CD4-positive, alpha-beta T cell treated with Interleukin-12 subunit alpha and Interleukin-12 subunit beta, for 1 hour (primary cell): Measurements from ENCODE around the gene PAX5.

Experiments
- DNase-seq: peaks from one replicate; pipeline ENCODE4 v3.0.0-alpha.2; 2020

Gene PAX5

DNA sequence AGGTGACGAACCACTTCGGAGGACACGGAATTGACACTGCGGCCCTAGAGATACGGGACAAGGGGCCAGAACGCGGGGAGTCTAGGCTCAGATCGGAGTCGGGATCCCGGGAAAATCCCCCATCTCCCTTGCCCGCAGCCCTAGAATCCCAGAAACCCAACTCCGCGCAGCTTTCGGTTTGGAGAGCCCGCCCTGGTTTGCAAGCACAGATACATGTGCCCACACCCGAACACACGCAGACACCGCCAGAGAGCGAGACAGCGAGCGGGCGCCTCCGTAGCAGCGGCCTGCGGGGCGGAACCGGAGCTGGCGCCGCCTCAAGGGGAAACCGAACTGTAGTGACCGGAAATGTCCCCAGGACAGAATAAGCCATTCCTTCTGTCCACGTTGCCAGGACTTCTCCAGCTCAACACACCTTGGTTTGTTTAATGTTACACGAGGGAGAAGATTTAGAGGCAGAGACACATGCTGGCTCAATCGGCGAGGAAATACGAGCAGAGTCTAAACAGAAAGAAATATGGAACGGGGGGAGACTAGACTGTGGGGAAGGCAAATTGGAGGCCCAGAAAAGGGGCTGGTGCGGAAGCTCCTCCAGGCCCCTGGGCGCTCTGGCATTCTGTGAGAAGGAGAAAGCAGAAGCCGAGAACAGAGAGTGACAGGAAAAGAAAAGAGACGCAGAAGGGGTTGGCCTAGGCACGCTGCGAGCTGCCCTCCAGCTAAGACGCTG lies 2.9 kb upstream of the PAX5 start:
- DNase-seq: peak; percentile 45

DNA sequence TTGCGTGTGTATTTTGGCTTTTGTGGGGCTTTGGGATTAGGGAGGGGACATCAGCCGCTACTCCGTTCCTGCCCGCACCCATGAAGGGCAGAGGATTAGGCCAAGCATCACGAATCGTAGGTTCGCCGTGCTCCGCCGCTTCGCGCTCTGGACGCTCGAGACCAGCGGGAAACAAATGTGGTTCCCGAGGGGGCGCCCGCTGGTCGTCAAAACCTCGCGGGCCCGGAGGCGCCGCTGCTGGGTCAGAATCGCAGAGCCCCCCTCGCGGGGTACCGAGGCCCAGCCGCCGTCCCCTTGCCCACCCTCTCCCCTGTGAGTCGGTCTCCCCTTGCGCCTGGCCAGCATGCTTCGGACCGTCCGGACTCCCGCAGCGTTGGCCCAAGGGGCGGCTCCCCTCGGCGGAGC lies 2.3 kb upstream of the PAX5 start:
- peak; percentile 8 for DNase-seq

DNA sequence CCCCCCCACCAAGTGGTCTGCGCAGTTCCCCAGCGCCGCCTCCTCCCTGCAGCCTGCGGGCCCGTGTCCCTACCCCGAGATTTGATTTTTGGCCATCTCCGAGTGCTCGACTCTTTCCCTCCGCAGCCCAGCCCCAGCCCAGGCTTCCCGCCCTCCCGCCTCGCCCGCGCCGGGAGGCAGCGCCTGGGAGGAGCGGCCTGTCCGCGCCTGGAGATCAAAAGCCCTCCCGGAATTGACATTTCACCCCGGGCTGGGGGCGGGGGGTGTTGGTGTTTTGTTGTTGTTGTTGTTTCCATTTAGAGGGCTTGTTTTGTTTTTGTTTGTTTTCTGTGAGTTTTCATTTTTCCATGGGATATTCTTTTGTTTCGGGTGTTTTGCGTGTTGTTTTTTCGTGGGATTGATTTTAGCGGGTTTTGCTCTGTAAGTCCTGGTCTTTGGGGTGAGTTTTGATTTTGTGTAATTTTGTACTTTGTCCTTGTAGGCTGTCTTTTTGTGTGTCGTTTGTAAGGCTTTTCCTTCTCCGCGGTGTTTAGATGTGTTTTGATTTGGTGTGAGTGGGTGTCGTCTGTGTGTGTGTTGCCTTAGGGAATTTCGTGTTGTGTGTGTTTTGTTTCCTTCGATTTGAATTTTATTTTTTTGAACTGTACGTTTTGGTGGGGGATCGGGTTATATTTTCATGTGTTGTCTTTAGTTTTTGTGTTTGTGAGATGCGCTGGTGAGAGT lies 1.7 kb upstream of the PAX5 start:
- no peak for DNase-seq

DNA sequence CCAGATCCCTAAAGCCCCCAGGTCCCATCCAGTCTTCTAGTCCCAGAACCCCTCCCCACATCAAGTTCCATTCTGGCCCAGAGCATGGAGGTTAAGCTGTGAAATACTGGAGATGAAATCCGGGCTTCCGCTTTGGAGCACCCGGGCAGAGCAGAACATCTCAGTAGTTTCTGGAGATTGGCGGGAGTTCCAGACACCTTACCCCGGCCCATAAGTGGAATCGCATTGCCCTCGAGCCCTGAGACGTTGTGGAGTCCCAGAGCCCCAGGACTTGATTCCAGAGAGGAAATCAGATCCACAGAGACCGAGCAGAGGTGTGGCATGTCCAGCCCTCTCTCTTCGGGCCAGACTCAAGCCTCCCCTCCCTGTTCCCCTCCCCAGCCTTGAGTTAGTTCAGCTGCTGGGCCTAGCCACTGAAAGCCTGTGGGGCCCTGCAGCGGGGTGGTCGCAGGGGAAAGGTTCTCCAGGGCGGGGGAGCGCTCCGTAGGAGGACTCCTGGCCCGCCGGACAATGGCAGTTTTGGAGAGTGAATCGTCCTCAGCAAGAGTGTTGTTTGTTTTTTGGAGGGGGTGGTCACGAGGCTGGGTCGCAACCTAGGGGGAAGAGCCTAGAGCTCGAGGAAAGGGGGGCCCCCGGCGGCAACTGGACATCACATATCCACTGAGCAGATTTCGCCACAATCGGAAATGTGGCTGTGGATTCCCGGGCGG lies 1.0 kb upstream of the PAX5 start:
- DNase-seq: no peak

DNA sequence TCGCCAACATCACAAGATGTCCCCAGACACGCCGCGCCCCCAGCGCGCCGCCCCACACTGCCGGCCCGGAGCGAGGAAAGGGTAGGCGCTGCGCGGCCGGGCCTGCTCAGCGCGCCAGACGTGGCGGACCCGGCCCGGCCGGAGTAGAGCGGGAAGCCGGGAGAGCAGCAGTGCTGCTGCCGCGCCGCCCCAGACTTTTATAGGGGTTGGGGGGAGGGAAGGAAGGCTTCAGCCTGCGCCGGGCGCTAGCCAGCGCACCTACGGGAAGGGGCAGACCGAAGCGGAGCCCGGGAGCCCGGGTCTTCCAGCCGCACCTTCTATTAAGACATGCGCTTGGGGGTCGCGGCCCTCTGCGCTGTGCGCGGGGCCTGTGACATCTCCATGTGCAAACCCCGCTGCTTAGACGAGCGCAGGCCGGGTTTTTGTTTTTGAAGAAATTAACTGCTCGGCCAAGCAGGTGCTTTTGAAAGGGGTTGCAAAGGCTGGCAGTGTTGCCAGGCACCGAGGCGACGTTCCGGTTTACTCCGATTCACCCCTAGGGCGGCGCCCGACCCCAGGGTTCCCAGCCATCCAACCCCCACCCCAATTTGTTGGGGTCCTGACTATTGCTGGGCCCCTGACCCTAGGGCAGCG lies 353 bp upstream of the PAX5 start:
- peak; percentile 23 for DNase-seq

DNA sequence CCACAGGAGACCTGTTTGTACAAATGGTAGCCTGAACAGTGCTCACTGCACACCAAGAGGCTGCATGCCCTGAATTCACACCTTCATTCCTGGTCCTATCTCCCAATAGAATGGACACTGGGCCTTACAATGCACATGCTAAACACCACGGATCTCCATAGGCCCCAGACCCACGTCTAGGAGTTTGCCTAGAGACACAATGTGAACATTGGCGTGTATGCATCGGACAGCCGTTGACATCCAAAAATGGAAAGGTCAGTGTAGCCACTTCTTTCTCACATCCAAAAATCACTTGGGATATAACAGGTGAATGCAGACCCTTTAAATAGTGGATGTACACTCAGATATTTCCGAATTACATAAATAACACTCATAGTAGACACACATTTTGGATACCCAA lies 927 bp downstream of the PAX5 start:
- DNase-seq: no peak

DNA sequence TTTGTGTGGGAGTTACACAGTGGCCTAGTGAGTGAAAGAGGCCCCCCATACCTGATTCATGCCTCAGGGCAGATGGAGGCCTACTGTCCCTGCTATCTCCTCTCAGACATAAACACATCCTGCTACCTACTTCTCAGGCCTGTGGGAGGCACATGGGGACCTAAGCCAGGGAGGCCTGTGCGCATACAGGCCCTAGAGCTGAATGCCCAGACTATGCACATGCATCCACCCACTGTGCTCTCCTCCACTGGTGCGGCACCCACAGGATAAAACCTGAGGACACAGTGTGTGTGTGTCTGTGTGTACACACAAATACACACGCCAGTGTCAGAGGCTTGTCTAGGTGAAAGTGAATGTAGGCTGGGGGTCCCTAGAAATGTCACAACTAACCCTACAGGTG lies 1.4 kb downstream of the PAX5 start:
- no peak for DNase-seq

DNA sequence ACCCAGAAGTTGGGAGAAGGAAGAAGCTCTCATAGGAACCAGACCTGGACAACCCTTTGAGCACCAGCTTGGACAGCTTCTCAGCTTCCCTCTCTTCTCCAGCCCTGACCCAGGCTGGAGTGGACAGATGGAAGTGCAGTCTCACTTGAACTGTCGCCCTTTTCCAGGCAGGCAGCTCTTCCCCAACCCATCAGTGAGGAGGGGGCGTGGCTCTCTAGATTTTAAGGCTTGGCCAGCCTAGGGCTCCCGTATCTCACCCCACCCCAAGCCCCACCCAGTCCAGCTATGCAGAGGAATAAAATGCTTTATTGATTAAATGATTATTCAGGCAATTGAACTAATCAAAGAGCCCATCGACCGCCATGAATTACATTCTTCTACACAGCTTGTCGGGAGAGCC lies 2.2 kb downstream of the PAX5 start:
- DNase-seq: no peak

DNA sequence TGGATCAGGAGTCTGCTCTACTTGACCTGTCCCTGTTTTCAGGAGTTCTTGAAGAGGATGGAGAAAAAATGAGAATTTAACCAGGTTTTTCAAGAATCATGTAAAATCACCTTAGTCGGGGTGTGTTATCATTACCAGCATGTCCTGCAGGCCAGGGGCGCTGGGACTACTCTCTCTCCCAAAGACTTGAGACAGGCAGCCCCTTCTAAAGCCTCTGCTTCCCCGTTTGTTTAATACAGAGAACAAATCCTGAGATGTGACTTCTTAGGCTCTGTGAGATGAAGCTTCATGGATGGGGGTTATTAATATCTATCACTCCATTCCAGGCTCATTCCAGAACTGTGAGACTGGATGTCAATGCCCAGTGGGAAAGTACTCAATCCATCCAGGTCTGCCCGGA lies 3.0 kb downstream of the PAX5 start:
- no peak for DNase-seq

DNA sequence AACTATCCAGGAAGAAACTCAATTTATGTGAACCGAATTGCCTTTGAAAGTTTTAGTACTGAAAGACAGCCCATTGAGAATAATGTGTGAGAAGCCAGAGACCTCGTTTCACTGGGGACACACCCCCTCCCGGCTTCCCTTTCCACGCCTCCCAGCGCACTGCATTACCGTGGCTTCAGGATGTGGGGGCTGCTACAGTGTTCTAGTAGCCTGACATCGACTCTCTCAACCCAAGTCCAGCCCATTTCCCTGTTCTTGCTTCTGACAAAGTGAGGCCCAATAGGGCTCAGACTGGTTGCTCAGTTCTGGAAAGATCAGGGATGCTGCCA lies 3.5 kb downstream of the PAX5 start:
- no peak for DNase-seq

DNA sequence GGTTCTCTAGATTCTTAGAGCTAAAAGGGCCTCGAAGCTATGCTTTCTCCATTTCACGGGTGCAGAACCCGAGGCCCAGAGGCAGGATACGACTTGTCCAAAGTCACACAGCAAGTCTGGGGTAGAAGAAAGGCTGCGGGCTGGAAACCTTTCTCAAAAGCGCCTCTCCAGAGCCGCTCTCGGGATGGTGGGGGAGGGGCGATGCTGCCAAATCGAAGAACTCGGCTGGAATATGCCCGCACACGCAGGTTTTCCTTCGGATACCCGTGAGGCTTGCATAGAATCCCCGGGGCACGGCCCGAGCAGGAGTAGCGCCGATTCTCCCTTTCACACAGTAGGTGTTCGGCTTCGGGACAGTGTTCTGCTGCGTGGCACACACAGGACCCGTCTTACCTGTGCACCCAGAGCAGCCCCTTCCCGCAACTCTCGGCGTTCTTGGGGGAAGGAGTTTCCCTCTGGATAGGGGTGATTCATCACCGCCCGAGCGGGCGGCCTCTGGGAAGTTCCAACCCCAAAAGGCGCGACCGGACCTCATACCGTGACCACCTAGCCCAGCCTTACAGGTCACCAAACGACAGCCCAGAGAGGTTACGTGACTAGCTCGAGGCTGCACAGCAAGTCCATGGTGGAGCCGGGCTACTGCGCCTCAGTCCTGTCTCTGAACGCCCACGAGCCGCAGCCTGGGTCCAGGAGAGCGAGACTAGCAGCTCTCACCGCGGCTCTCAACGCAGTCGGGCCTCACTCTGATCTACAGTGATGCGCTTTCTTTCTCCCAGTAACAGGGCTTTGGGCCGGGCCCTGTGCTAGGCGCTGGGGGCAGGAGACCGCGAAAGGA lies 4.1 kb downstream of the PAX5 start:
- no peak for DNase-seq

DNA sequence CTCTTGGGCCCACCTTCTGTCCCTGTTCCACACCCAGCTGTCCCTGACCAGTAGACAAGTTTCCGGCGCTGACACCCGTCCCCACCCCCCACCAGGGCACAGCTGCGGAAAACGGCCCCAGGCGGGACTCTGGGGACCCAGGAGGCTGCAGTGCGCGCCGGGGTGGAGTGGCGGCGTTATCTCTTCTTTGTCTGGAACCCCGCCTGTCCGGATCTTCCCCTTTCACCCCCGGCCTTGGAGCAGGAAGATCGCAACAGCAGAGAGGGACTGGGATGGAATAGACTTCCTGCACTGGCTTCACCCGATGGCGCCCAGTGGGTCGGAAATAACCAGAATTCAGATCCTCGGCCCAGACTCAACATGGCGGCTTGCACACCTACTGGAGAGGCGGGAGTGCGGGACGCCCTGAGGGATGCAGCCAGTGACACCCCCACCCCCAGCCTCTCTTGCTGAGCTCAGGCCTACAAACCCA lies 4.7 kb downstream of the PAX5 start:
- no peak for DNase-seq

DNA sequence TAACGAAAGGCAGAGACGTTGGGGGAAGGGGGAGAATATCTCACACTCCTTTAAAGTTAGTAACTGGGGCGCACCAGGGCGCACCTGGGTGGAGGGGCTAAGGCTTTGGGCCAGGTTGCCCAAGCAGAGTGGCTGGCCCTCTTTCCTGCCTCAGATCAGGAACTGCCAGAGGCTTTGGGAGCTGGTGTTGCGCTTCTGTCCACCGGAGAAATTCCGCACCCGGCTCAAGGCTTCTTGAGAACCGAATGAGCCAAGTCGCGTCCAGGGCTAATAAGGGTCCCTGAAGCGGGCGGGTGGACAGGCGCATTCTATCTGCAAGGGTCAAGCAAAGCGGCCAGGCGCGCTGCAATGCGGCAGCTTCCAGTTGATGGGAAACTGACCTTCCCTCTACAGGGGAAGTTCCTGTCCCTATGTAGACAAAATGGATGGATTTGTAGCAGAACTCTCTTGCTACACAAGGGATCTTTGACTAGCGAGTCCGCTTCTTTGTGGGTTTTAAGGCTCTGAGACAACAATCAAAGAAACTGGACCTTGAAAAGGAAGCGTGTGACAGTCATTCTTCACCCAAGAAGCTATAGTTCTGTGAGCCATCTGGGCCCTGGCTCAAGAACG lies 5.5 kb downstream of the PAX5 start:
- no peak for DNase-seq

DNA sequence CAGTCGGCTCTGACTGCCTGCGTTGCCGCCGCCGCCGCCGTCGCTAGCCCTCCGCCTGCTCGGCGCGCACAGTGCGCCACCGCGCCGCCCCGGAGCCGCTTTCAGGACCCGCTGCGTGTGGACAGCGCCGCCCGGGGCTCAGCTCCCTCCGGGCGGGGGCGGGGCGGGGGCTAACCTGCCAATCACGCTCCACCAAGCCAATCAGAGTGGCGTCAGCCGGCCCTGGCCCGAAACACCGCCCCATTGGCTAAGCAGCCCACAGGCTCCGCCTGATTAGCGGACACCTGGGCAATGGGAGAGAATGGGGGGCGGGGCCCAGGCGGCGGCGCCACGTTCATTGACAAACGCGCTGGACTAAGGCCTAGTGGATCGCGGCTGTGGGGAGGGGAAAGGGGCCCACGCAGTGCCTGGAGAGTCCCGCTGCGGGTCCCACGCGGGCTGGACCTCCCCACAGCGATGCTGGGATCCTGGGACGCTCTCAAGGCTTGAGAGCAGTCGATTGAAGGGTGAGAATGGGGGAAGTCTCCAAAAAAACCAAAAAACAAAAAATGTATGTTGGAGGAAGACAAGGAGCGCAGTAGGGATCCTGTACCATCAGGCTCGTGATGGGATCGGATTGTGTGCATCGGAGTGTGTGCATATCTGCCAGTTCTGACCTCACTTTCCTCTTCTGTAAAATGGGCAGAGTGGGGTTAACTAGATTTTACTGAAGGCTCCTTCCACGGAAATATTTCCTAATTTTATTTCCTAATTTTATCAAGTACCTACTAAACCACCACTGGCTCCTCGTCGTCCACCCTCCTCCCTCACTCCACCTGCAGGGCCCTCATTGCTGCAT lies 6.3 kb downstream of the PAX5 start:
- DNase-seq: peak; percentile 86

DNA sequence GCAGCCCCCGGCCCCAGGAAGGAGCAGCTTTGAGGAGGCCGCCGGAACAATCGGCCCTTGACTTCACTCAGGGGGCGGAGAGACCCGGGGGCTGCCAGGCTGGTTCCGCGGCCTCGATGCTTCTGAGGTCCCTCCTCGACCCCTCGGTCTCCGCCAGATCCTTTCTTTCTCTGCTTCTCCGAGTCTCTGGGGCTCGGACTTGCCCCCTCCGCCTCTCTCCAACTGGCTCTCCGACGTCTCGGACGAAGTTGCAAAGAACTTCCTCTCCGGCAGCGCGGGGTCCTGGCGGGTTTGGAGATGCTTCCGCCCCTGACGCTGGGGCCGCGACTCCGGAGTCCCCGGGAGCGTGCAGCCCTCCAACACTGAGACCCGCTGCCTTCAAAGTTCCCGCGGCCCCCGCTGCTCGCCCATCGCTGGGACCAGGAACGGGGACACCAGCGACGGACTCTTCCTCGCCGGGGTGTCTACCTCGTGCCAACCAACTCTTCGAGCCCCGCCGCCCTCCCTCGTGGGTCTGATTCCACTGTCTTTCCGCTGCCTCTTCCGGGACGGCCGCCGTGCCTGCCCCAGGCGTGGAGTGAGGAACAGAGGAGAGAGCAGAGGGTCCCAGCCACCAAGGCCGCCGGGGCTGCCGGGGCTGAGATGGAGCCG lies 7.0 kb downstream of the PAX5 start:
- DNase-seq: no peak

DNA sequence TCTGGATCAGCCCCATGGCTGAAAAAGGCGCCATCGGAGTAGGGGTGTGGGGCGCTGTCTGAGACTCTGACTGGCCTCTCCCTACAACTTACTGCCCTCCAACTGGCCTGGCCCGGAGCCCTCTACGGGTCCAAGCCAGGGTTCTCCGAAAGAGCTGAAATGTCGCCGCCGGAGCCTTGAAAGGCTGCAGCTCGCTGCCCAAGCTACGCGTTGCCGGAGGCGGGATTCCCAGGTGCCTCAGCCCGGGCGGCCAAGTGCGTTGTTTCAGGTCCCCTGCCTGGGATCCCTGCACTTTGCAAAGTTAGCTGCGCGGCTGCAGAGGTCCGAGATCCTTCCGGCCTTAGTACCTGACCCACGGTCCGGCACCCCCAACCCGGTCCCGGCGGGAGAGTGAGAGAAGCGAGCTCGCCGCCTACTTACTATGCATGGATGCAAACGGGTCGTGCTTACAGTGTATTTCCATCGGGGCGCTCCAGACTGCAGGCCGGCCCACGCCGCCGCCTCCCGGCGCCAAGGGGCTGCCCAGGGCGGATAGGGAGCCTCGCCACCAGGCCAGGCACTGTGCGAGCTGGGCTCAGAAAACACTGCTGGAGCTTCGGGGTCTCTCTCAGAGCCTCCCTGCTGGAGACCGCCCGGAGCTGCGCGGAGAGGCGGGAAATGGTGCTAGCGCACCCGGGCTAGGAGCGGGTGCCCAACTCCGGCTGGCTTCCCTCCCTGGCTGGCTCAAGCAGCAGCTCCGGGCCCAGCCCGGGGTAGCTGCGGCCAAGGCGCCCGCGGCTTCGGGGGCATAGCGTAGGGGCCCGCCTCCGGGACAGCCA lies 7.7 kb downstream of the PAX5 start:
- no peak for DNase-seq

DNA sequence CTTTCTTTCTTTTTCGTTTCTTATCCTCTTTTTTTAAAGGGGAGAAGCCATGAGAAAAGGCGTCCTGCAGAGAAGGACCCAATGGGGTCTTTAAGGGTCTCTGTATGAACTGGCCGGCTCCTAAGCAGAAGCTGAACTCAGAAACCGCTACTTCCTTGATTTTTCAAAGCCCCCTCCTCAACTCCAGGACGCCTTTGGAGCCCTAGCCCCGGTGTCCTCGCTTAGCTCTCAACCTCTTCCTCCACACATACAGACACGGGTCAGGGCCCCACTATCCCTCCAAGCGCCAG lies 8.3 kb downstream of the PAX5 start:
- no peak for DNase-seq

DNA sequence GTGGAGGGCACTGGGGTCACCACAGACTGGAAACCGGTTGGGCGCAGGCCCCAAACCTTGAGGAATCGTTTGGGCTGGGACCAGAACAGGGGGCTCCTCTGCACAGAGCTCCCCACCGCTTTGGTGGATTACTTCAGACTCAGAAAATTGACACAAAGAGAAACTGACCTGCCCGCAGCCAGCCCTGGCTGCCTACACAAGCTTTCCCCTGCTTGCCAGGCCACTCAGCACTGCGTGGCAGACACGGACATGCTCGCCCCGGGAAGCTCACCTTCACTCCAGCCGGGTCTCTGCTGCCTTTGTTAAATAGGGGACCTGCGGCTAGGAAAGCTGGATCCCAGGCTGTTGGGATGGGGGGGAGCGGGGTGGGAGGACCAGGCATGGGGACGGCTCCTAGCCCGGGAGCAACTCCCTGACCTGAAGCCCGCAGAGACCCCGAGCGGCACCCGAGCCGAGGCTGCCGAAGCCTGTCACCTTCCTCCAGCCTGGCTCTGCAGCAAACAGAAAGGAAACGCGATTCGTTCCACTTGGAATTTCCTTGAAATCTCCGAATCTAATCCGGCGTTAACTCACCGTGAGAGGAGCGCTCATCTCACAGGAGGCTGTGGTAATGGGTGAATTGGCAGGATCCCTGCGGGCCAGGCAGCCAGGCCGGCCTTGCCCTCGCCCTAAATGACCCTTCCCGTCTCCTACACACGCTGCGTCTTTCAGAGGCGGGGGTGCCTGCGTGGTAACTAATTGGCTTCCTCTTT lies 8.8 kb downstream of the PAX5 start:
- DNase-seq: no peak

DNA sequence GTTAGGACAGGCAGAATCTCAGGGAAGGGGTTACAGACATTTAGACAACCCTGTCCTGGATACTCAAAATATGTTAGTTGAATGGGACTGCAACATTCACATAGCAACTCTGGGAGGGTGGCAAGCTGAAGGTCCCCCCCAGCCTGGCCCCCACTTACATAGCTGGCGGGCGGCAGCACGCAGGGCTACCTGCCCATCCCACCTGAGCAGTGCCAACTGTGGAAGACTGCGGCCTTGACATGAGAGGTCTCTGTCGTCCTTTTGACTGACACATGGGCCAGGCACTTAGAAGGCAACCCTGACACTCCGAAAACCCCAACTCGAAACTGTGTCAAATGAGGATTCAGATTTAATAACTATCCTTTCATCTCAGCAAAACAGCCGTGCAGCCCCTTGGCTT lies 16.5 kb downstream of the PAX5 start:
- no peak for DNase-seq
